HG02840 (cell line): ENCODE results near the gene PRKCA.

Experiments
- ATAC-seq: cut with Tn5 transposase; IDR thresholded peaks from one replicate; pipeline ENCODE4 v1.9.1; 2021; ENCODE audit warnings: mild to moderate bottlenecking, moderate library complexity, moderate number of reproducible peaks; ENCODE audit not compliant: unreplicated experiment, low FRiP score

Gene PRKCA

DNA sequence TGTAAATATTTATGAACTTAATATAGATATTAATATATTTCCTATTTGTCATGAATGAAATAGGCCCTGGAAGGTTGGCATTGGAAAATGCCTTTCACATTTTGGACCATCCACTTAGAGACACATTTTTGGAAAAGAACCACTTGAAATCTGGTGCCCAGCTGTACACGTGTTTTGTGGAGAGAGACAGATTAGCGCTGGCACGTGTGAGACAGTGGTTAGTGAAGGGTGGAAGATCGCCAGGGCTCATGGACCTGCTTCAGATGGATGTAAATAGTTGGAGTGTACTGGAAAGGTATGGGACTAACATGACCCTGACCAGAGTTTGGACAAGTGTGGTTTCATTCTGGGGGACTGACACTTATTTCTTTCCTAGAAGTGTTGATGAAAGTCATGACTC is 222.9 kb downstream of the PRKCA start:
- ATAC-seq = no peak

DNA sequence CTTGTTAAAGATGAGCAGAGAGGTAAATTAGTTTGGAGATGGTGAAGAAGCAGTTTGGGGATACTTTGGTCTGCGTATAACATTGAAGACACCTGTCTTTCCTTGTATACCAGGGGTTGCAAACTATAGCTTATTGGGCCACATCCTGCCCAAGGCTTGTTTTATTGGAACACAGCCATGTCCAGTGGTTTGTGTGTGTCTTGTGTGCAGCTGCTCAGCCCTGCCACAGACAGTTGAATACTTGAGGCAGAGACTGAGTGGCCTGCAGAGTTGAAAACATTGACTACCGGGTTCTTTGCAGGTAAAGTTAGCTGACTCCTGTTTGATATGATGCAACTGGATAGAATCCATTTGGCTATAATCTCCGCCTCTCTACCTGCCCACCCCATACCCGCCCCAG is 224.4 kb downstream of the PRKCA start:
- no peak for ATAC-seq

DNA sequence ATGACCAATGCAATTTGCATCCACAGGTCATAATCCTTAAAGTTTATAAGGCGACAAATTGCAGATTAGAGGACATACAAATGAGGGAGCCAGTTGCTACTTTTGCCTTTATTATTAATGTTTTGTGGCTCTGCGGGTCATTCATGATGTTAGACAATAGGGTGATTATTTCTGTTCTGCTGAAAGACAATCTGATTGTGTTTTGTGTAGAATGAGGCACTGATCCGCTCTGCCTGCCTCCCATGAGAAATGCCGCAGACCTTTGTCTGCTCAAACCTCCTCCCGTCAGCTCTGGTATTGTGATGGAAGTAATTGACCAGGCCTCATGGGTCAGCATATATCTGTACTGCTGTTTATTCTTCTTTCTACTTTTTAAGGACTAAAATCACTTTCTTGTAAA is 224.9 kb downstream of the PRKCA start:
- ATAC-seq = no peak

DNA sequence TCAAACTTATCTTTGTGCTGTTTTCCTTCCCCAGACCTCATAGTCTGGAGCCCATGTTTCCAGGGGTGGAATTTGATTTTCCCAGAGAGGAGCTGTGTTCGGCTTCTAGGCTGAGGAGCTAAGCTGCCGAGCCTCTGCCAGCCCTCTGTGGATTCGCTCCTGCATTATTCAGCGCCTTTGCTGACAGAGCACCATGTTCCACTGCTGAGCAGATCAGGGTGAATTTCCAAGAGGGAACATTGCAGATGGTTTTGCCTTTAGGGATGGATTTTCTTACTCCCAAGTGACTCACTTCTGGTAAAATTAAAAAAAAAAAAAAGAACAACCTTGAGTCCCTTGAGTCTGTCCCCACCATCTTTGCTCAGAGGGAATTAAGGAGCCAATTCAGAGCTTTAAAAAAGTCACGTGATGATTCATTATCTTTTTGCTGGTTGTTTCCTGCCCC is 229.5 kb downstream of the PRKCA start:
- no peak for ATAC-seq

DNA sequence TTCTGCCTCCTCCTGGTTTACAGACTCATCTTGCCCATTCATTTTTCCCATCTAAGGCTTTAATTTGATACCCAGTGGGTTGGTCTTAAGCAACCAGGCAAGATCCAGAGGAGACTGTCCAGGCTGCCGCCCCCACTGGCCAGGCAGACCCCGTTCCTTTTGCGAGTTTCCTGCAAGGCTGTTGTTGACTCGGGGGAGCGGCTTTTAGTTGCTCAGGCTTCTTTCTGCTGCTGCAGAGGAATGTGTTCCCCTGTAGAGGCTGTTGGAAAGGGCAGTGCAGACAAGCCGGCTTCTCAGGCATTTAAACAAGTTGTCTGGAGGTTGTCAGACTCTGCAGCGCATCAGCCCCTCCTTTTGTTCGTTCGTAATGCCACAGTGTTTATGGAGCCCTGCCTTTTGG is 231.2 kb downstream of the PRKCA start:
- ATAC-seq = no peak

DNA sequence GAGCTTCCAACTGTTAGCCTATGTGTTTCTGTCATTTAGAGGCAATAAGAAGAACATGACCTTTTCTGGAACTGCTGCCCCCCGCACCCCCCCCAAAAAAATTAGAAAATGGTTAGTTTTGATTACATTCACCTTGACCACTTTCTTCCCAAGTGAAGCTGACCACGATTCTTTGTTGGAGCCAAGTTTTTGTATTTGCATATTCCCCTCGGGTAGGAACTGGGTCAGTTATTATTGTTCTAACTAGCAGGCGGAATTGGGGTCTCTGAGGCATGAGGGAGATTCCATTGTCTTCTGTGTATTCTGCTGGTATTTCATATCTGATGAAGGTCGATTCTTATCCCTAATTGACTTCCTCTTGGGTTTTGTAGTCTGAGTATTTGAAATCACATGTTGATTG is 231.6 kb downstream of the PRKCA start:
- ATAC-seq = no peak

DNA sequence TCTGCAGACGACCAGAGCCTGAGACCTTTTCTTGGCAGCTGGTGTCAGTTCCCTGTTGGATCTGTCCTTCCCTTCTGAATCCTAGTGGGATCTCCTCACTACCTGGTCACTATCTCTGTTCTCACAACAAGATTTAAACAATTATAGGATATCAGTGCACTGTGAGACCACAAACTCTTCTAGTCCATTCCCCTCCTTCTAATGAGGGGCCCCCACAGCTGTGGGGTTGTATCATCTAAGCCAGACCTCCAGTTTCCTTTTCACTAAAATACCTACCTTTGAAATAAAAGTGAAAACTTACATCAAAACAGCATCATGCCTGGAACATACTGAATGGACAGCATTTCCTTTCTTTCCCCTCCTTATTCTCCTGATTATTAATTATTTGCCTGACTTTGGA is 233.2 kb downstream of the PRKCA start:
- ATAC-seq = no peak

DNA sequence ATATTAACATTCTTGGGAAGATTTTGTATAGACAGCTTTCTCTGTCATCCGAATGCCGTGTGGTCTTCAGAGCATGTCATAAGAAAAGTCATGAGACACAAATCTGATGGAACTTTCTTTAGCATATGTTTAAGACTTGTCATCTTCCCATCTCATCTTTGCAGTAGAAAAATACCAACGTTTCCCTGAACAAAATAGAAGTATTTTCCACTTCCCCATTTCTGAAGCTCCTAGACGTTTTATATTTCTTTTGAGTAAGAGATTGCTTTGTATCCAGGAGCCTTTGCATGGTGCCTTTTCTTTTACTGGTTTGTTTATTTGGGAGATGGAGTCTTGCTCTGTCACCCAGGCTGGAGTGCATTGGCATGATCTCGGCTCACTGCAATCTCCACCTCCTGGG is 235.1 kb downstream of the PRKCA start:
- ATAC-seq = no peak

DNA sequence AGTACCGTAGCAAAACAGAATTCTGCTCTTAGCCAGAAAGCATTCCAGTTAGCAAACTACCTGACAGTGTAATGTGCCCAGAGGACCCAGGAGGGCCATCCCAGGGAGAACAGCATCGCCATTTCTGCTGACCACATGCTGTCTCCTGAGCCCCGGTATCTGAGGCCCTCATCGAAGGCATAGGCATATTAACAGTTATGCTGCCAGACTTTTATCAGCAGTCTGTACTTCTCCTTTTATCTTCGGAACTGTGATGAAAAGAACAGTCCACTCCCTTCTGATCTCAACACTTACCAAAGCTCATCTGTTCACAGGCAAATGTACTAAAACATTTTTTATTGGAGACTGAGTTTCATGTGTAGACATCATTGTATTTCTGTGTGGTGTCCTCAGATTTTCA is 236.4 kb downstream of the PRKCA start:
- no peak for ATAC-seq

DNA sequence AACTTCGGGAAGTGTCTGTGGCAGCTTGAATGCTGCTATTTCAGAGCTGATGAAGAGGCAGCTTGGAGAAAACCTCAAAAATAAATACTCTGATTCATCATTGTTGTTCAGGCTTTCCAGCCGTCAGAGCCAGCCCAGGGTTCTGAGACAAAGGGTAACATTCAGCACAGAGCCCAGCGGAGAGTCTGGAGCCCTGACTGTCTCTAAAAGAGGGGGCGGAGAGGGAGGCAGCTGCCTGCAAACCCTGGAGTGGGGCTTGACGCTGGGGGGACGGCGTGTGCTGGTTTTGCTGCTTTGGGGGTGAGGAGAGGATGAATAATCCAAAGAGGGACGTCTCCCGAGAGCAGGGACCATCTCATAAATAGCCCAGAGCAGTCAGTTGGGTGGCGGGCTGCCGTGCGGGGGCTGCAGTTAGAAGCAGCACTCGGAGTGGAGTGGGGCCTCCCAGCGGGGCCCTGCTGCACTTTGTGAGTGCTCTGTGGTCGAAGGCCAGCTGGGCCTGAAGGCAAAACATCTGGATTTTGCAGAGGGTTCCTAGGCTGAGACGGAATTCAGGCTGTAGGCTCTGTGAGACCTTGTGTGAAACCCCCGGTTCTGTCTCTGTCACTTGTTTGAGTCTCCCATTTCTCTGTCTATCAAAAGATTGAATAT is 237.8 kb downstream of the PRKCA start:
- no peak for ATAC-seq

DNA sequence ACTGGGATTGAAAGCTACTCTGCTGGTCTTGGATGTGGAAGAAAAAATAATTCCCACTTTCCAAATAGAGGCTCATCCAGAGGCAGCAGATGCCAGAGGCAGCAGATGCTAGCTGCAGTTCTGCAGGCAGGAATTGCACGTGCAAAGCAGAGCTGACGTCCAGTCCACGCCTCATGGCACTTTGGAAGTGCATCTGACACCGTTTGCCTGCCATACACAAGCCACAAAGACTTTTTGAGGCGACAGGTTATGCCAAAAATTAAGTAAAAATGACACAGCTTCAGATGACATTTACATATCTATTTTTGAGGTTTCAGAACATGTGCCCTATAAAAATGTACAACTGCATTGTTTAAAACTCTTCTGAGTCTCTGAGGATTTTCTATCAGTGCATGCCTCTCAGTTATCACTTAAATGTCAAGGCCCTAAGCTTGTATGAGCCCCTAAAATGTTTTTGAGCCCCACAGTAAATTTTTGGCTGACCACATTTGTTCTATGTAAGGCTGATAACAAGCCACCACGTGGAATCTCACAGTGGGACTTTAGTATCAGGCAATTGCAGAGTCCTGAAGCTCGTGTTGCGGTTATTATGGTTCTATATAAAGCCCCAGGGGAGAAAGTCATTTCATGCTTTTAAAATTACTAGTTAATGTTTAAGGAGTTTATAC is 239.2 kb downstream of the PRKCA start:
- ATAC-seq = peak; percentile 62

DNA sequence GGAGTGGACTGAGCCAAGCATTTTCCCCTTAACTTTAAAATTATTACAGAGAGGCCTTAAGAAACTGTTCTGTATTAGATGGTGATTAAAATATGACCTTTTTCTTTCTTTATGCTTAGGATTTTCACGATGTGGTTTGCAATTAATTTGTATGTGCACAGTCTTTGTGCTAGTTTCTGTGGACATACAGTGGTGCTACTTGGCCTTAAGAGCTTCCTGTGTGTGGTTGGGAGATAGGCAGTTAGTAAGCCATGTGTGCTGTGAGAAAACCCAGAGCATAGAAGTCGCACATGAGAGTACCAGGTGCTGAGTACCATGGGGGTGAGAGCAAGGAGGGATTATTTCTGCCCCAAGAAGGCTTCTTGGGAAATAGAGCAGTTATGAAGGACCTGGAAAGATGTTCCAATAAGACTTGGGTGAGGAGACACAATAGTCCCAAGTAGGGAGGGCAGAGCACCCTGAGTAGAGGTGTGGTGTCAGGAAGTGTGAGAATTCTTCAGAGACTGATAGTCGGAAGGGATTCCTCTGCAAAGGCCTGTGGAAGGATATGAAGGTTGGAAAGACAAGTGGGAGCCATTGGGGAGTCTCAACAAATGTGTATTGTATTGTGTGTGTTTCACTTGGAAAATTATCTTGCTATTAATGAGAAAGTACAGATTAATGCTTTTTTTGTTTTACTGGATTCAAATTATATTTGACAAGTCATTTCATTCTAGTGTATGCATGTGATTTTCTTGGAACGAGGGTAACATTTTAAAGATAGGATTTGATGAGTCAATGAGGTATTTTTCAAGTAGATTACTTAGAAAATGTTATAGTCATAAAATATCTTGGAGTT is 239.9 kb downstream of the PRKCA start:
- ATAC-seq = peak; percentile 92

DNA sequence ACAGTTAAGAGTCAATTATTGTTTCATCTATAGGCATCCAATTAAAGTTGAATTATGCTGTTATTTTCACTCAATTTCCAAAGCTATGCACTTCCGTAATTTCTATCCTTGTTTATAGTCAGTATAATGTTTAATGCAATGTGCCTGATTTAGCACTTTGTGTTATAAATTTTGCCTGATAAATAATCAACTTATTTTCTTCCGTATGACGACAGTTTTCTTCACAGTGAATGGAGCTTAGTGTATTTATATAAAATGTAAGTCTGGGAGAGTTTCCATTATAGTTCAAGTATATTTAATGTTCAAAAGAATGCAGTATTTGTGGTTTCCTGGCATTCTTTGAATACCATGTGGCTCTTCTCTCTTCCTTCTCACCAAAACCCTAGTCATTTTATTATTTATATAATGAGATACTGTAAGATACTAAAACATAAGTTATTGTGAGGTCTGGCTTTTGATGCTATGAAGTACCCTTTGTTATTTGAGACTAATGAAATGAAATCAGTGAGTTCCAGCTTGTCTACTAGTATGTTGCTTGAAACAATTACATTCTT is 240.6 kb downstream of the PRKCA start:
- no peak for ATAC-seq

DNA sequence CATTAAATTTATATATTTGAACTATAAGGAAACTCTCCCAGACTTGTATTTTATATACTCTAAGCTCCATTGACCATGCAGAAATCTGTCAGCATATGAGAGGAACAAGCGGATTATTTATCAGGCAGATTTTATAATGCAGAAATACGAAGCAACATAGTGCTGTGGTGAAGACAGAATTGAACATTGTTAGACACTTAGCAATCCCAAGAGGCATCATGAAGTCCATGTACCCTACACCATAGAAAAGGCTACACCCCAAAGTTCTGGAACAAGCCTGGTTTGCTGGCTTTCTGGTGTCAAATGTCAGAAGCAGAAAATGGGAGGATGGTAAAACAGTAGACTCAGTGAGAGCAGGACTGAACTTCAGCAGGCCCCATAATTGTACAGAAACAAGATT is 241.1 kb downstream of the PRKCA start:
- no peak for ATAC-seq

DNA sequence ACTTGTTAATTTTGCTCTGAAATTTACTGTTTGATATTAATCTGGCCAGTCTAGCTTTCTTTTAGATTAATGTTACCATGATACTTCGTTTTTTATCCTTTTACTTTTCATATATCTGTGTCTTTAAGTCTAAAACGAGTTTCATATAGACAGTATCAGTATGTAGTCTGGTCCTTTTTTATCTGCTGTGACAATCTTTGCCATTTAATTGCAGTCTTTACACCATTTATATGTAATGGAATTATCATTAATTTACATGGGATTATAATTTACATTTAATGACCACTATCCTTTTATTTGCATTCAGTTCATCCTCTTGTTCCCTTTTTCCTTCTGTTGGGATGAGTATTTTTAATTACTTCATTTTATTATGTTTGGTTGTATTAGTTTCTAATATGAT is 243.5 kb downstream of the PRKCA start:
- no peak for ATAC-seq

DNA sequence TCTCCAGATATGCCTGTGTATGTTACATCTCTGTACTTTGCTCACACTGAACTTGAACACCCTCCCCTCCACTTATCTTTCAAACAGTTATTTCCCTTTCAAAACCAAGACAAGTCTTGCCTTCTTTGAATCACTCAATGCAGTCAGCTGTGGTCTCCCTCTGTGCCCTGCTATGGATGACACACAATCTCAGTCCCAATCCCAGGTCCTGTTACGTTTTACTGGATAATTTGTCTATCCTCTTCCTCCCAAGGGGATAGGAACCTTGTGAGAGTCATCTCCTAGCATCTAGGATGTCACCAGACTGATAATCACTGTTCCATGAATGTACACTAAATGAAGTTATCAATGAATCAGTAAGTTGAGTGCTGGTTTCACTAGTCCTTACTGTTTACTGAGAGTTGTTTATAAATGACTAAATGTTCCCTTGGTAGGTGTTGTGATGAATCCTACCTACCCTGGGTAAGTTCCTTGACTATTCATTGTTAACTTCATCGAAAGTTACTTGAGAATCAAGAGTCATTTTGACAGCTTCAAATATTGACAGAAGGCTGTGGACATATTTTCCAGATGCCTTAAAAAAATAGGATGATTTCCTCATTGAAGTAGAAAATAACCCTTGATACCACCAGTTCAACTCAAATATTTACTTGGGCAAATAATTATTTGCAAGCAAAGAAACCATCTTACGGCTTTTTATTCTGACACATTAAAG is 244.9 kb downstream of the PRKCA start:
- no peak for ATAC-seq

DNA sequence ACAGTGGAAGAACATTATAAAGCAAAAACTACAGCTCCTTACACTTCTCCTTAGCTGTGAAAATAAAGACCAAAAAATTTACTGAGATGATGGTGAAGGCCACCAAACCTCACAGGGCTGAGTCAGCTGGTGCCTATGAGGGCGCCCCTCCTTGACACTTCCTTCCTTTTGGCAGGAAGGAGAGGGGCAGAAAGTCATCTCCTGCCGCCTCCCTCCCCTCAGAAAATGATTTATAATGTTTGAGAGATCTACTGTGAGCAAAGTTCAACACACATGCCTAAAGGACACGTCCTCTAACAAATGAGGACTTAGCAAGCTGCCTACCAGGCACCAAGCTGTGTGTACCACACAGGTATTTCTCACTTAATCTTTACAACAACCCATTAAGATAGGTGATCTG is 245.7 kb downstream of the PRKCA start:
- ATAC-seq = no peak

DNA sequence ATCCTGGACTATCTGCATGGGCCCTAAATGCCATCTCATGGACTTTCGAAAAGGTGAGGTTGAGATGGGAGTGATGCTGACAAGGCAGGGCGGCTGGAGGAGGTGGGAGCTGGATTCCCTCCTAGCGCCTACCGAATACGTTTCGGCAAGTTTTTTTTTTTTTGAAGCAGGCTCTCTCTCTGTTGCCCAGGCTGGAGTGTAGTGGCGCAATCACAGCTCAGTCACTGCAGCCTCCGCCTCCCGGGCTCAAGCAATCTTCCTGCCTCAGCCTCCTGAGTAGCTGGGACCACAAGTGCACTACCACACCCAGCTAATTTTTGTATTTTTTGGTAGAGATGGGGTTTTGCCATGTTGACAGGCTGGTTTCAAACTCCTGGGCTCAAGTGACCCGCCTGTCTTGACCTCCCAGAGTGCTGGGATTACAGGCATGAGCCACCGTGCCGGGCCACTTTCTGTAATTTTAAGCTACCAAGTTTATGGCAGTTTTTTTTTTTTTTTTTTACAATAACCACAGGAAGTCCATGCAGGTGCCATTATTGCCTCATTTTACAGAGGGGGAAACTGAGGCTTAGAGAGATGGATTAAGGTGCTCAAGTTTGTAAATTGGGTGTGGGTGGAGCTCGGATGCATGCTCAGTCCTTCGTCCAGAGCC is 246.4 kb downstream of the PRKCA start:
- ATAC-seq = no peak

DNA sequence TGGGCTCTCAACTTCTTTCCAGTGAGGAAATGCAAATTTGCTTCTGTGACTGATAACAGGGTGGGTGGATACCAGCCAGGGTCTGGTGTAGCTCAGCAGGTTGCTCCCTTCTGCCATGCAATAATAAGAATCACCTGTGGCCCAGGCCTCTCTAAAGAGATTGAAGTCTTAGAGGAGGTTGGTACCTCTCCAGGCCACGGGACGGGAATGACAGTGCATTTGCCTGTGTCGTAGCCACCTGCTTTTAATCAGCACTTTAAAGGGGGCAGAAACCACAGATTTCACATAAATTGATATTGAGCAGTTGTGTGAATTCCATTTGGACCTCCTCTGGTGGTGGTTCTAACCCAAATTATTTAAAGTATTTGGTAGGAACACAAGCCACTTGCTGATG is 246.9 kb downstream of the PRKCA start:
- no peak for ATAC-seq

DNA sequence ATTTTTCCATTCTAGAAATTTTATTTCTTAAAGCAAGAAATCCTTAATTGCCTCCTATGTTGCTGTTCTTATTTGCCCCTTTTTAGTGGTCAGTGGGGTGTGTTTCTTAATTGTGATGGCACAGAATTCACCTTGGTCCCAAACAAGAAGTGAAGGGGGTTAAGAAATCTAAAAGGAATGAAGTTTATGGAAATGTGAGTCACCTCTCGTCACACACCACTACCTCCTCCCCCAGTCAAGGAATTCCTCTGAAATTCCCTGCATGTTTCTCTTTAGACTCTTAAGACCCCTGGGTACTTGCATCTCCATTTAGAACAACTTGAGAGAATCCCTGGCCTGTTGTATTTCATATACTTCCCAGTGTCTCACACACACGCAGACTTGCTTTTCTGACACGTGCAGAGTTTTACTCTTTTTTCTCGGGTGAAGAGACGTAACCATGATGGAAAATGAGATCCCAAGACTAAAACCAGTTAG is 247.4 kb downstream of the PRKCA start:
- ATAC-seq = no peak
